Measurements from ENCODE around the gene PPP1R3A. TPM values are rescaled to one million over a fixed set of nuclear protein-coding genes. Genes with fewer than 3 reads are reported as not detected.
"Not testable (repeated sequence)": the region's sequence is repeated elsewhere in the genome, so short reads cannot be mapped to it uniquely, and the experiment has no call there.

Gene PPP1R3A
- total RNA-seq, 1 experiment from 2014 or later = not detected

DNA sequence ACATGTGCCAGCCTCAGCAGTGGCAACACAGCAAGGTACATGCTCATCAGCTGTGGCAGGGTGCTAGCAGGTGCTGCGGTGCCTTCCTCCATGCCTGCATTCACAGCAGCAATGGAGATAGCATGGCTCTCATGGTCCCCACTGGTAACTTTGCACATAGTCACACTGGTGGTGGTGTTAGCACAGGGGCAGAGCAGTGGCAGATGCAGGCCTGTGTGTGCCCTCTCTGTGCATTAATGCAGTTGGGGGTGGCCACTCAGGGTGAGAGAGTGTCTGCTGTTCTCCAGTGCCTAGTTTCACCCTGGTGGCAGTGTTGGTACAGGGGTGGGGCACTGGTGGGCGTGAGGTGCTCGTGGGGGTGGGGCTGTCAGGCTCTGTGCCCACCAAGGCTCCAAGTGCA lies 17.7 kb upstream of the PPP1R3A start:
- no peak overlapping the region for H4K5ac ChIP-seq (ENCODE audit: insufficient read length, low read depth, low read length)
- no peak overlapping the region for H3T11ph ChIP-seq (ENCODE audit: low read length)
- H3K27ac ChIP-seq (ENCODE audit: insufficient read length, low read depth, low read length) = no peak overlapping the region
- Mint-ChIP-seq H3K36me3 (ENCODE audit: insufficient read depth in 1 of 3, low read depth in 3 of 3) (peaks cover 0 to under 1% (median 0%) of the 10 kb centered on the region in 3 experiments; a peak in 4 of 7 replicates), H3K27ac (no peak overlapping the region), H3K4me1 (no peaks in the 10 kb centered on the region), H3K27me3 (ENCODE audit: low read depth) (no peaks in the 10 kb centered on the region; the same call in 1 of the 2 replicates), H3K4me3 (no peak overlapping the region), H3K9me3 (peaks cover 12 to 13% of the 10 kb centered on the region in 2 experiments)
- no peak overlapping the region for H2BK15ac ChIP-seq (ENCODE audit: low read depth, low read length)
- H2AK5ac ChIP-seq (ENCODE audit: insufficient read length, low read length) = no peak overlapping the region
- H2BK120ac ChIP-seq (ENCODE audit: low read depth, low read length, poor library complexity, severe bottlenecking) = no peak overlapping the region
- H2BK5ac ChIP-seq (ENCODE audit: insufficient read length, low read length) = no peak overlapping the region
- H3K14ac ChIP-seq (ENCODE audit: insufficient read depth, low read length) = no peak overlapping the region
- H3K27me3 ChIP-seq (ENCODE audit: insufficient read depth, low read length) = no peaks in the 10 kb centered on the region
- H3K56ac ChIP-seq (ENCODE audit: insufficient read length, low read depth, low read length) = no peak overlapping the region
- H2BK20ac ChIP-seq (ENCODE audit: low read depth, low read length, poor library complexity, severe bottlenecking) = no peak overlapping the region
- no peaks in the 10 kb centered on the region for H3K79me1 ChIP-seq (ENCODE audit: insufficient read depth, low read depth, low read length, poor library complexity, severe bottlenecking)
- TF ChIP-seq, protein P1, sequence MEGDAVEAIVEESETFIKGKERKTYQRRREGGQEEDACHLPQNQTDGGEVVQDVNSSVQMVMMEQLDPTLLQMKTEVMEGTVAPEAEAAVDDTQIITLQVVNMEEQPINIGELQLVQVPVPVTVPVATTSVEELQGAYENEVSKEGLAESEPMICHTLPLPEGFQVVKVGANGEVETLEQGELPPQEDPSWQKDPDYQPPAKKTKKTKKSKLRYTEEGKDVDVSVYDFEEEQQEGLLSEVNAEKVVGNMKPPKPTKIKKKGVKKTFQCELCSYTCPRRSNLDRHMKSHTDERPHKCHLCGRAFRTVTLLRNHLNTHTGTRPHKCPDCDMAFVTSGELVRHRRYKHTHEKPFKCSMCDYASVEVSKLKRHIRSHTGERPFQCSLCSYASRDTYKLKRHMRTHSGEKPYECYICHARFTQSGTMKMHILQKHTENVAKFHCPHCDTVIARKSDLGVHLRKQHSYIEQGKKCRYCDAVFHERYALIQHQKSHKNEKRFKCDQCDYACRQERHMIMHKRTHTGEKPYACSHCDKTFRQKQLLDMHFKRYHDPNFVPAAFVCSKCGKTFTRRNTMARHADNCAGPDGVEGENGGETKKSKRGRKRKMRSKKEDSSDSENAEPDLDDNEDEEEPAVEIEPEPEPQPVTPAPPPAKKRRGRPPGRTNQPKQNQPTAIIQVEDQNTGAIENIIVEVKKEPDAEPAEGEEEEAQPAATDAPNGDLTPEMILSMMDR (conservative IDR thresholded peaks at IDR 0.05) = no peak
- no peaks in the 10 kb centered on the region for H3K9me3 ChIP-seq (ENCODE audit: control insufficient read depth, low read depth, low read length)
- H3K18ac ChIP-seq (ENCODE audit: insufficient read length, low read depth, low read length) = no peak overlapping the region
- no CpG with 5 or more reads among the region's 3 CpGs for WGBS (ENCODE audit: extremely low coverage, insufficient read length, low lambda C conversion rate)
- H3K9ac ChIP-seq (ENCODE audit: extremely low read depth, insufficient read length, low read length) = no peak overlapping the region
- H4K8ac ChIP-seq (replicated peaks; ENCODE audit: insufficient read length, low read depth, low read length) = no peak overlapping the region
- no peak overlapping the region for H4K91ac ChIP-seq (ENCODE audit: insufficient read length, low read depth, low read length)
- no peaks in the 10 kb centered on the region for H3K4me1 ChIP-seq (ENCODE audit: insufficient read depth, low read length)
- no peak overlapping the region for H2BK12ac ChIP-seq (ENCODE audit: insufficient read length, low read depth, low read length)
- H4K20me1 ChIP-seq (ENCODE audit: control insufficient read depth, insufficient read depth, insufficient read length) = no peaks in the 10 kb centered on the region
- no peaks in the 10 kb centered on the region for H3K23me2 ChIP-seq (ENCODE audit: insufficient read length, low read depth, low read length, poor library complexity, severe bottlenecking)
- no peak for DNase-seq
- H3K4ac ChIP-seq (ENCODE audit: low read depth, low read length) = no peak overlapping the region
- no peak overlapping the region for H3K4me2 ChIP-seq (ENCODE audit: insufficient read depth, insufficient read length, low read length)
- no peaks in the 10 kb centered on the region for H3K79me2 ChIP-seq (ENCODE audit: insufficient read depth, low read length)
- no peak overlapping the region for H2AFZ ChIP-seq (ENCODE audit: low read length)
- H3K23ac ChIP-seq (ENCODE audit: insufficient read length, low read depth, low read length) = no peak overlapping the region

DNA sequence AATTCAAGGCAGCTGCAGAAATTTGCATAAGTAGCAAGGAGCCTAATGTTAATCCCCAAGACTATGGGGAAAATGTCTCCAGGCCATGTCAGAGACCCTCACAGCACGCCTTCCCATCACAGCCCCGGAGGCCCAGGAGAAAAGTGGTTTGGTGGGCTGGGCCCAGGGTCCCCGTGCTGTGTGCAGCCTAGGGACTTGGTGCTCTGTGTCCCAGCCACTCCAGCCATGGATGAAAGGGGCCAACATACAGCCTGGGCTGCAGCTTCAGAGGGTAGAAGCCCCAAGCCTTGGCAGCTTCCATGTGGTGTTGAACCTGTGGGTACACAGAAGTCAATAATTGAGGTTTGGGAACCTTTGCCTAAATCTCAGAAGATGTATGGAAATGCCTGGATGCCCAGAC lies 10.6 kb upstream of the PPP1R3A start:
- H4K20me1 ChIP-seq (ENCODE audit: control insufficient read depth, insufficient read depth, insufficient read length); H3K9me3 ChIP-seq (ENCODE audit: control insufficient read depth, low read depth, low read length); H3K9ac ChIP-seq (ENCODE audit: extremely low read depth, insufficient read length, low read length); H2AFZ ChIP-seq (ENCODE audit: low read length); H3K14ac ChIP-seq (ENCODE audit: insufficient read depth, low read length); H2BK12ac ChIP-seq (ENCODE audit: insufficient read length, low read depth, low read length); H3T11ph ChIP-seq (ENCODE audit: low read length); H3K27me3 ChIP-seq (ENCODE audit: insufficient read depth, low read length); H2BK120ac ChIP-seq (ENCODE audit: low read depth, low read length, poor library complexity, severe bottlenecking); H3K18ac ChIP-seq (ENCODE audit: insufficient read length, low read depth, low read length); H2BK15ac ChIP-seq (ENCODE audit: low read depth, low read length); H3K4me1 ChIP-seq (ENCODE audit: insufficient read depth, low read length); DNase-seq; H3K79me1 ChIP-seq (ENCODE audit: insufficient read depth, low read depth, low read length, poor library complexity, severe bottlenecking); H3K56ac ChIP-seq (ENCODE audit: insufficient read length, low read depth, low read length); H3K4me3 Mint-ChIP-seq; H3K27ac Mint-ChIP-seq; H3K23me2 ChIP-seq (ENCODE audit: insufficient read length, low read depth, low read length, poor library complexity, severe bottlenecking); H3K23ac ChIP-seq (ENCODE audit: insufficient read length, low read depth, low read length); H3K4ac ChIP-seq (ENCODE audit: low read depth, low read length); H2BK20ac ChIP-seq (ENCODE audit: low read depth, low read length, poor library complexity, severe bottlenecking); H3K36me3 Mint-ChIP-seq (ENCODE audit: insufficient read depth in 1 of 3, low read depth in 3 of 3); H3K27me3 Mint-ChIP-seq (ENCODE audit: low read depth); H4K5ac ChIP-seq (ENCODE audit: insufficient read length, low read depth, low read length); H3K79me2 ChIP-seq (ENCODE audit: insufficient read depth, low read length); H3K27ac ChIP-seq (ENCODE audit: insufficient read length, low read depth, low read length); H2AK5ac ChIP-seq (ENCODE audit: insufficient read length, low read length); H2BK5ac ChIP-seq (ENCODE audit: insufficient read length, low read length); H4K91ac ChIP-seq (ENCODE audit: insufficient read length, low read depth, low read length); H3K4me1 Mint-ChIP-seq; H3K4me2 ChIP-seq (ENCODE audit: insufficient read depth, insufficient read length, low read length); H4K8ac ChIP-seq (replicated peaks; ENCODE audit: insufficient read length, low read depth, low read length): not testable (repeated sequence)
- H3K9me3 Mint-ChIP-seq = peaks cover 13 to 18% of the 10 kb centered on the region in 2 experiments
- no CpG with 5 or more reads among the region's 3 CpGs for WGBS (ENCODE audit: extremely low coverage, insufficient read length, low lambda C conversion rate)

Data from H9 (cell line).